GM21825 (cell line): ENCODE data around the gene JARID2.
"Not testable (repeated sequence)": the region's sequence is repeated elsewhere in the genome, so short reads cannot be mapped to it uniquely, and the experiment has no call there.

ENCODE experiments used
- ATAC-seq: cut with Tn5 transposase; IDR thresholded peaks from one replicate; pipeline ENCODE4 v1.9.1; 2021; ENCODE audit warnings: mild to moderate bottlenecking, moderate library complexity; ENCODE audit not compliant: unreplicated experiment

JARID2 gene

DNA sequence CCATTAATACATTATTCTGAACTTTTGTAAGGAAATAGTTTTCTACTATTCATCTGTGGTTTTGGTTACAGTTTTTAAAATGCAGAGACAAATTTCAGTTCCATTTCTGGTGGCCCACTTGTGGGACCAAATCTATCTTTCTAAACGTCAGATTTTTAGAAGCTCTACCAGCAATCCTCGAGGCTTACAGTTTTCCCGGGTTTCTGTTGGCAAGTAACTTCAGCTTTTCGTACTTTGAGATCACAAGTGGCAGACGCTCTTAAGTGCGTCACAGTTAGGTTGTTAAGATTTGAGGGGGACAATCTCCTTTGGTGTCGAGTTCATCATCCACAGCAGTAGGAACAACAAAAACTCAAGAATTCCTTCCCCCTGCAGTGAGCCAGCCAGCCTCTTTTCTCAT is 60.0 kb downstream of the JARID2 start:
- ATAC-seq: no peak

DNA sequence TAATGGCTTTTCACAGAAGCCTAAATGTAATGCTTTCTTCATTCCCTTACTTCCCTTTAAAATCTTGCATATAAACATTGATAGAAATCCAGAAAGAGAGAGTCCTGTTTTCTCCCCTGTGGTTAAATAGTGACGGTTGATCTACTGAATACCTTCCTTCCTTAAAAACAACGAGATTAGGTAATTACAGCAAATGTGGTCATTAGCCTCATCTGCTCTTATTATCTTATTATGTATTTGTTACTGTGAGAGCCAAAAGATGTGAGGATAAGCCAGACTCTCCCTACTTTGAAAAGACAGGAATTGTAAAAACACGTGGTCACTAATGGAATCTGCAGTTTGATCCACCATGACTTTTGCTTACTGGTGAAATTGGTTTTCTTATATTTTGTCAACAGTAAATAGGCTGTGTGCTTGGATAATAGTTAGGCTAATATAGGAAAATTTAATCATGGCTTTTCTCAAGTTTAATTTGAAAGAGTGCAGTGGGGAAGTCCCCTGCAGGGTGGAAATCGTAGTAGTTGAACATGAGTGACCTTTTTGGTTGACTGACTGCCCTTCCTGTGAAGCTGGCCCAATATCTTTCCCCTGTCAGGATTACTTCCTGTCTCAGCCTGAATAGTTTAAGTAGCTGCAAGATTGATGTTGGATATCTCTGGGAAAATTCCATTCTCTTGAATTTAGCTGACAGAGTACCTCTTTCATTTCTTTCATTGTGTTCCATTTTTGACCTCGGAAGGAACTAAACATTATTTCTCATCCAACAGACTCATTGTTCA is 62.8 kb downstream of the JARID2 start:
- no peak for ATAC-seq

DNA sequence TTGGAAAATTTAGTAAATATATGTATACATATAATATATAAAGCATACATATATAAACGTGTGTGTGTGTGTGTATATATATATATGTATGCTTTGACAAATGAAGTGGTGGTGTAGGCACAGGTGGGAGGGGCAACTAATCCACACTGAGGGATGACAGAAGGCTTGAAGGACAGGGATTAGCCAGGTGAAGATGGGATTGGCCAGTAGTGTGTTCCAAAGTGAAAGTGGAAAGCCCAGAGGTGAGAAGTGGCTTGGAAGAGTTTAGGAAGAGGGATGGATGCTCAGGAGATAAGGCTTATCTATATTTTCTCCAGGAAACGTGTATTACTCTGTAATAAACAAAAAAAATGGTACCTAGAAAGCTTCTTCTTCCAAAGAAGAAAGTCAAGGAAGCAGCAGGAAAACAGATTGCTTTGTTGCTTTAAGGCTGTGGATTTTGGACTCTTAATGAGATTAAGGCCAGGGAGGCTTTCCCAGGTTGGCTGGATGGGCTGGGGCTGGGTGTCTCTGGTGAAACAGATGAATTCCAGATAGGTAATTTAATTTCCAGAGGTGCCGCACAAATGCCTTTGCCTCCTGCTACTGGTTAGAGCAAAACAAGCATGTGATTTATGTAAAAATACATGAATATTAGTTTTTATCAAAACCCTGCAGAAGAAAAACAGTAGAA is 63.9 kb downstream of the JARID2 start:
- no peak for ATAC-seq

GRCh38 chr6:15310680-15311079 is 64.8 kb downstream of the JARID2 start:
- no peak for ATAC-seq

- no peak for ATAC-seq
Measured at GRCh38 chr6:15312500-15312899, 66.6 kb downstream of the JARID2 start.

DNA sequence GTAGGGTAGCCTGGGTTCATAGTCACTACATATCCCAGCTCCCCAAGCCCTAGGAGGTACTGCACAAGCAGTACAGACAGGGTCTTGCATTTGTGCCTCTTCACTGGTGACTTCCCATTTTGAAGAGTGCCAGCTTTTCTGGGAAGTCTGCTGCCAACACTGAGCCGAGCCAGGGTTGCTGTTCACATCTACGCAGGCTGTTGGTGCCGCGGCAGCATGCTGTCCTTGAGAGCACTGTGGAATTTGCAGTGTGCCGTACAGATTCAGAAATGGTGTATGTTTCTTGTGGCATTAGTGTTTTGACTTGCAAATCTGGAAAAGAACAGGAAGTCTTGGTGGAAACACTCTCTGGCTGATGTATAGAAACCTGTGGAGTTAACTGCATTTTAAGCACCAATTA is 67.5 kb downstream of the JARID2 start:
- no peak for ATAC-seq

DNA sequence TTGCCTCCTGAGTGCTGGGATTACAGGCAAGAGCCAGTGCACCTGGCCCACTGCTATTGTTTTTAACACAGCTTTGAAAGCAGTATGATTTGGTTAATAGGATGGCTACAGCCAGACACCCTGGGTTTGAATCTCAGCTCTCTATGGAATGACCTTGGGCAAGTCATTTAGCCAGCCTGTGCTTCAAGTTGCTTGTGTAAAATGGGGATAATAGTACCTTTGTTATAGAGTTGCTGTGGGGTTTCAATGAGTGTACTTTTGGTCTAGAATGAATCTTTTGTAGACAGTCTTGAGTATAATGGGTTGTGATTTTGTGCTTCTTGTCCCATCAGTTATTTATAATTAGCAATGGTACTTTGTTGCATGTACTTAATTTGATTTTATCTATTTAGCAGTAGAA is 70.9 kb downstream of the JARID2 start:
- ATAC-seq: no peak

- no peak for ATAC-seq
Measured at GRCh38 chr6:15317251-15317650, 71.4 kb downstream of the JARID2 start.

DNA sequence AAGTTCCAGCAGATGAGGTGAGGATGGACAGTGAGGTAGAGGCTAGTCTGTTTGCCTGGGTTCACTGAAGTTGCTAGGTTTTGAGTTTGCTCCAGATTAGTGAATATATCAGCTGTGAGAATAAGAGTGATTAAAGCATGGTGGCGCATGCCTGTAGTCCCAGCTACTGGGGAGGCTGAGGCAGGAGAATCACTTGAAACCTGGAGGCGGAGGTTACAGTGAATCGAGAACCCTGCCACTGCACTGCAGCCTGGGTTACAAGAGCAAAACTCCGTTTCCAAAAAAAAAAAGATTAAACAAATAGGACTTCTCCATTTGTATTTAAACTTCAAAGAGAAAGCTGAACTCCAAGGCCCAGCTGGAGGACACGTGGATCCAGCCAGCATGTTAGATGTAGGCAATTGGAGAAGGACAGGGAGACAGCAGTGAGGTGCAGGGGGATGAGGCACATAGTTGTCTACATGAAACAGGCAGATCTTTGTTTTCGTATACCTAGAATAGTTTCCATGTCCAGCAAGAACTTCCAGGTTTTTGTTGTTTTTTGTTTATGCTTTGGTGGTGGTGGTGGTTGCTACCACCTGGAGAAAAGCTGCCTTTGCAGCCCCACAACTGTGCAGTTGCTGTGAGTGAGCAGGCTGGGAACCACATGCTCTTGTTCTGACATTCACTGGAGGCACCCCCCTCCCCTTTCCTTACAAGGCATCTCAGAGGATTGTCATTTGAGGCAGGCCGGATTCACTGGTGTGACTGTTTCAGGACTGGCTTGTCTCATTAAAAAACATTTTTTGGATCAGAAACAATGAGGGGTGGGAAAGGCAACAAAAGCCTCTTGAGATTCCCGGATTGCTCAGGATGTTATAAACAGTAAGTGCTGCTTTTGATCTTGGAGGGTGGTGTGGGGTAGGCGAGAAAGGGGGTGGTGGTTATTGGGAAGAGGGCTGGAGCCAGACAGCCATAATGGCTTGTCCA is 72.3 kb downstream of the JARID2 start:
- ATAC-seq: no peak

DNA sequence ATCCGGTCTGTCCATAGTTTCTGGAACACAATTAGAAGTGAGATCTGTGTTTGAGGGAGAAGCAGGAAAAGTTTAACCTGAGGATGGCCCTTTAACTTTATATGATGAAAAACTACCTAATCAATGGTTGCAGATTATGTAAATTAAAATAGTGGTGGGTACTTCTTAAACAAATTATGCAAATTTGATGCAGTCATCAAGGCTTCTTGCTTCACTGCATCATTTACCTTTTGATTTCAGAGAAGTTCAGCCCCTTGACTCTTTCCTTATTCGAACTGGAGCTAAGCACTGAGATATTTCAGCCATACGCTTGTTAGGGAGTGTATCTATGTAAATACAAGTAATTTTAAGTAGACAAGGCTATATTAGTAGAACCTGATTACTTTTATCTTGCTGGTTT is 73.8 kb downstream of the JARID2 start:
- no peak for ATAC-seq

DNA sequence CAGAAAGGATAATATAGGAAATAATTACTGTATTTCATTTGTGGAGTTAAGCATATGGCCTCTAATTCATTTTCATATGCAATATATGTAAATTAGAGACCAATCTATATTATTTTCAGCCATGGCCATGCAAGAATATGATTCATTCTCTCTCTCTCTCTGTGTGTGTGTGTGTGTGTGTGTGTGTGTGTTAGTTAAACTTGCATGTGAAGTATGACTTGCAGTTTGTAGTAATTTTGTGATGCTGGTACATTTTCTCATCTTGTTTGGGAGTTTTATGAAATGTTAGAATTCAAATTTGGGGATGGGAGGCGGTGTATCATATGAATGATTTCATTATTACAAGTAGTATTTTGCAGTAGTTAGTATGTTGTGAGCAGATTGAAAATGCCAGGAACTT is 74.8 kb downstream of the JARID2 start:
- ATAC-seq: no peak

- ATAC-seq: no peak
Measured at GRCh38 chr6:15322184-15322583, 76.3 kb downstream of the JARID2 start.

DNA sequence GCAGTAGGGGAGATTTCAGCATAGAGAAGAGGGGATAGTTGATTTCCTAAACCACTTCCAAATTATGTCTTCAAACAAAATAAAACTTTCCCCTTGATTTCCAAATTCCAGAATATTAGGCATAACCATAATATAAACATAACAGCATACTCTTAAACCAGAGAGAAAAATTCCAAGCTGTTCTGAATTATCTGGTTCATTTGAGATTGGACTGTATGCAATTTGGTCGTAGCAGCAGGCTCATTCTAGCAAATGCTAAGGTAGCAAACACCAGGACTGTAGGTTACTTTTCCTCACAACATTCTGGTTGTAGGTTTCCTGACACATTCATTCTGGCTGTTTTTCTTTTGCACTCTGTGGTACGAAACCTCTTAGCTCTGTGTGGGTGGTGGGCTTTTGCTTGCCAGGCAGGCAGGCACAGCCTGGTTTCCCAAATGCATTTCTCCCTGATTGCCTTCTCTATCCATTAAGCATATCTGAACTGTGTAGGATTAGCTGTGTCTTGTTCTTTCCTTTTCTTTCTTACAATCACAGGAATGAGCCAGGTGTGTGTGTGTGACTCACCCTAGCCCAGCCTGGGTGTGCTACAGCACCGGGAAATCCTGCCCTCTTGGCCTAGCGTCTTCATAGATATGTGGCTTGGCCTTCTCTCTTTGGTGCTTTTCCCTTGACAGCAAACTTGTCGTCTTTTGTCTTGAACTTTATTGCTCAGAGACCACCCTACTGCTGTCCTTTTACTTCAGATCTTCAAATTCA is 77.1 kb downstream of the JARID2 start:
- no peak for ATAC-seq

DNA sequence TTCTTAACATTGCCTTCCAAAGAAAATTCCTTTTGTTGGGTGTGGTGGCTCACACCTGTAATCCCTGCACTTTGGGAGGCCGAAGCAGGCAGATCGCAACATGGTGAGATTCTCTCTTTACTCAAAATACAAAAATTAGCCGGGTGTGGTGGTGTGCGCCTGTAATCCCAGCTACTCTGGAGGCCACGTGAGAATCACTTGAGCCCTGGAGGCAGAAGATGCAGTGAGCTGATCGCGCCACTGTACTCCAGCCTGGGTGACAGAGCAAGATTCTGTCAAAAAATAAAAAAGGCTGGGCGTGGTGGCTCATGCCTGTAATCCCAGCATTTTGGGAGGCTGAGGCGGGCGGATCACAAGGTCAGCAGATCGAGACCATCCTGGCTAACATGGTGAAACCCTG is 77.7 kb downstream of the JARID2 start:
- not testable (repeated sequence) for ATAC-seq

GRCh38 chr6:15324427-15324985 is 78.6 kb downstream of the JARID2 start:
- ATAC-seq: no peak

GRCh38 chr6:15325540-15325955 is 79.7 kb downstream of the JARID2 start:
- no peak for ATAC-seq

- no peak for ATAC-seq
Measured at GRCh38 chr6:15326067-15326614, 80.3 kb downstream of the JARID2 start.

DNA sequence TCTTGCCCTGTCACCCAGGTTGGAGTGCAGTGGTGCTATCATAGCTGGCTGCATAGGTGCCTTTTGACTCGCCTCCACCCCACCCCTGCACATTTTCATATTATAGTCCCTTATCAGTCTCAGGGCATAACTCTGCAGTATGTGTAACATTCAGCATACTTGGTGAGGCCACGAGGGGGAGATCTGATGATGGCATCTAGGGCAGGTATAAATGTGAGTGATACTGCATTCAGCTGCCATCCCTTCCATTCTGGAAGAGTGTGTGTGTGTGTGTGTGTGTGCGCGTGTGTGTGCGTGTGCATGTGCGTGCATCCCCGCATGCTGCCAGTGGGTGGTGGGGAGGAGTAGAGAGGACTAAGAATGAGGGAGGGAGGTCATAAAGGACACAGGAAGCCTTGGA is 81.4 kb downstream of the JARID2 start:
- ATAC-seq: peak; percentile 39

DNA sequence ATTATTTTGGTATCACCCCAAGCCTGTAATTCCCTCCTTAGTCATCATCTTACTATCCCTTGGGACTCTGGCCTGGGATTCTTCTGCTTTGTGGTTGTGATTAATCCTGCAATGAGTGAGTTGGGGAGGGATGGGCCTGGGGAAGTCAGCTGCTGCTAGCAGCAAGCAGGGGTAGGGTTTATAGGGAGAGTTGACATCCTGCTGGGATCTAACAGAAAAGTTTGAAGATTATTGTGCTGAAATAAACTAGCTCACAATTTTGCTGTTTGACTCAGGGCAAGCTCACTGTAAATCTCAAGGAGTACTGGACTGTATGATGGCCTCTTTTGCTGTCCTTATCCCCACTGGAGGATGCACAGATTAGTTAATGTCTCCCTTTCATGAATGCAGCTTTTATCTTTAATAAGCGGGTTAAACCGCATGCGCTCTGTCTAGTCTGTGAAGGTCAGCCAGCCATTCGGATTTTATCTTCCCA is 83.4 kb downstream of the JARID2 start:
- no peak for ATAC-seq
